ENCODE results near the gene TGIF2. TPM values are rescaled to one million over a fixed set of nuclear protein-coding genes. Genes with fewer than 3 reads are reported as not detected.

TGIF2 gene
- total and polyA plus RNA-seq, 5 donors from 2014 or later: 19.4 to 38.9 (median 24.7) TPM

- Mint-ChIP-seq H3K36me3 (no peaks in the 10 kb centered on the region), H3K27ac (no peak overlapping the region), H3K9me3 (peaks cover 0 to 2% (median 0%) of the 10 kb centered on the region in 7 donors), H3K4me1 (no peaks in the 10 kb centered on the region), H3K4me3 (no peak overlapping the region), H3K27me3 (peaks cover 9% of the 10 kb centered on the region)
- no peaks in the 10 kb centered on the region for H3K36me3 ChIP-seq (ENCODE audit: control insufficient read depth, insufficient read depth, low read length)
- H3K9me3 ChIP-seq (ENCODE audit: control insufficient read depth in 2 of 2, low read length in 2 of 2): no peaks in the 10 kb centered on the region
- no peaks in the 10 kb centered on the region for H3K27me3 ChIP-seq (ENCODE audit: control insufficient read depth, insufficient read depth, low read length)
- no peak overlapping the region for H3K27ac ChIP-seq (ENCODE audit: insufficient read depth, low read length, poor library complexity, severe bottlenecking)
- ATAC-seq (ENCODE audit: low read depth in 2 of 2): no peak
- no peak overlapping the region for H3K4me3 ChIP-seq (ENCODE audit: low read depth, low read length)
- DNase-seq: no peak
- no peaks in the 10 kb centered on the region for H3K4me1 ChIP-seq (ENCODE audit: control insufficient read depth, insufficient read depth, low read length, poor library complexity, severe bottlenecking)
These were observed 40.6 kb upstream of the TGIF2 start for GRCh38 chr20:36532822-36533221.

DNA sequence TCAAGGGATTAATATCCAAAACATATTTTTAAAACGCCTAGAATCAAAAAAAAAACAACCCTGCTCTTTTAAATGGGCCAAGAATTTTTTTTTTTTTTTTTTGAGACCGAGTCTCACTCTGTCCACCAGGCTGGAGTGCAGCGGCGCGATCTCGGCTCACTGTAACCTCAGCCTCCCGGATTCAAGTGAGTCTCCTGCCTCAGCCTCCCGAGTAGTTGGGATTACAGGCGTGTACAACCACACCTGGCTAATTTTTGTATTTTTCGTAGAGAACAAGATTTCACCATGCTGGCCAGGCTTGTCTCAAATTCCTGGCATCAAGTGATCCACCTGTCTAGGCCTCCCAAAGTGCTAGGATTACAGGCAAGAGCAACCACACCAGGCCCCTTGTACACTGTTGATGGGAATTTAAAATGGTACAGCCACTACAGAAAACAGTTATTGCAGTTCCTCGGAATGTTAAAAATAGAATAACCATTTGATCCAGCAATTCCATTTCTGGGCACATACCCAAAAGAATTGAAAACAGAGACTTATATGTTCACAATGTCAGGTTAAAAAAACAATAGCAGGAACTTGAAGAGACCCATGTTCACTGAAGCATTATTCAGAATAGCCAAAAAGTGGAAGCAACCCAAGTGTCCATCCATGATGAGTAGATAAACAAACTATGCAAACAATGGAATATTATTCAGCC is 35.2 kb upstream of the TGIF2 start:
- no peak overlapping the region for H3K27ac Mint-ChIP-seq
- ATAC-seq (ENCODE audit: low read depth in 2 of 2): no peak

DNA sequence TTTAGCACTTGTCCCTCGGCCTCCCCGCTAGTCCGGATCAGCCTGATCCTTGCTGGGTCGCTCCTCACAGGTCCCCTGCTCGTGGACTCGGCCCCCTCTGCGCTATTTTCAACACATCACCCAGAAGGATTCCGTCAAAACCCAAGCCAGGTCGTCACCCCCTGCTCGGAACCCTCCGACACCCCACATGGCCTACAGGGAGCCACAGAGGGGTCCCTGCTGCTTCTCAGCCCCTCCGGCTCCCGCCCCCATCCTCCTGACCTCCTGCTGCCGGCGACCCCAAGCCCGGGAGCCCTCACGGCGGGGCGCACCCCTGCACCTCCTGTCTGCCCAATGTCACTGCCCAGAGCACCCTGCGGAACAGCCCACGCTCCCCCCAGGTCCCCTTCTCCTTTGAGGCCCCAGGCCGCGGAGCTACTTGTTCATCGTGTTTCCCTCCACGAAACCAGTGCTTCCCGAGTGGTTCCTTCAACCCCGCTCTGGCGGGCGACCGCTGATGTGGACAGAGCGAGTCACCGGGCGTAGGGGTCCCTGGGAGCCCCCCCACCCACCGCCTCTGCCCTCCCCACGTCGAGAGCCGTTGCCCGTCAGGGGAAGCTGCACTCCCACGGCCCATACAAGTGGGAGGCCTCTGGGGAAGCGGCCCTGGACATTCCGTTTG is 32.7 kb upstream of the TGIF2 start:
- no peaks in the 10 kb centered on the region for H3K36me3 Mint-ChIP-seq
- Histone ChIP-seq H3K4me1 (ENCODE audit: control insufficient read depth, insufficient read depth, low read length, poor library complexity, severe bottlenecking) (peaks cover 10% of the 10 kb centered on the region), H3K4me3 (ENCODE audit: low read depth, low read length) (no peak overlapping the region), H3K27me3 (ENCODE audit: control insufficient read depth, insufficient read depth, low read length) (no peaks in the 10 kb centered on the region), H3K9me3 (ENCODE audit: control insufficient read depth in 2 of 2, low read length in 2 of 2) (no peaks in the 10 kb centered on the region), H3K36me3 (ENCODE audit: control insufficient read depth, insufficient read depth, low read length) (no peaks in the 10 kb centered on the region), H3K27ac (ENCODE audit: insufficient read depth, low read length, poor library complexity, severe bottlenecking) (no peak overlapping the region)
- peaks cover 9% of the 10 kb centered on the region for H3K27me3 Mint-ChIP-seq
- peak overlapping the region in 1 of 3 donors; percentile 74 for H3K27ac Mint-ChIP-seq
- H3K9me3 Mint-ChIP-seq: no peaks in the 10 kb centered on the region
- peaks cover 0 to 3% (median 0%) of the 10 kb centered on the region in 4 donors for H3K4me1 Mint-ChIP-seq
- peak overlapping the region in 1 of 4 donors; percentile 48 for H3K4me3 Mint-ChIP-seq
- DNase-seq: no peak
- no peak for ATAC-seq (ENCODE audit: low read depth in 2 of 2)

More for the DNA sequence above, 35.2 kb upstream of the TGIF2 start:
- Mint-ChIP-seq H3K4me1 (peaks cover 0 to 3% (median 0%) of the 10 kb centered on the region in 4 donors), H3K27me3 (peaks cover 9% of the 10 kb centered on the region), H3K36me3 (no peaks in the 10 kb centered on the region), H3K4me3 (no peak overlapping the region), H3K9me3 (no peaks in the 10 kb centered on the region)
- peaks cover 10% of the 10 kb centered on the region for H3K4me1 ChIP-seq (ENCODE audit: control insufficient read depth, insufficient read depth, low read length, poor library complexity, severe bottlenecking)
- DNase-seq: no peak
- H3K4me3 ChIP-seq (ENCODE audit: low read depth, low read length): no peak overlapping the region
- no peak overlapping the region for H3K27ac ChIP-seq (ENCODE audit: insufficient read depth, low read length, poor library complexity, severe bottlenecking)
- no peaks in the 10 kb centered on the region for H3K27me3 ChIP-seq (ENCODE audit: control insufficient read depth, insufficient read depth, low read length)
- H3K36me3 ChIP-seq (ENCODE audit: control insufficient read depth, insufficient read depth, low read length): no peaks in the 10 kb centered on the region
- no peaks in the 10 kb centered on the region for H3K9me3 ChIP-seq (ENCODE audit: control insufficient read depth in 2 of 2, low read length in 2 of 2)

GRCh38 chr20:36541227-36541767 is 32.1 kb upstream of the TGIF2 start, which contains the start of gene MYL9:
Gene MYL9, plus strand, starts transcription at chr20:36541519. Its CDS starts 3,366 bp downstream, at chr20:36544885.
- peaks cover 9% of the 10 kb centered on the region for H3K27me3 Mint-ChIP-seq
- DNase-seq (peak in 1 of 3 donors; percentile 9), ATAC-seq (ENCODE audit: low read depth in 2 of 2) (no peak)
- no peaks in the 10 kb centered on the region for H3K27me3 ChIP-seq (ENCODE audit: control insufficient read depth, insufficient read depth, low read length)
- no peaks in the 10 kb centered on the region for H3K9me3 ChIP-seq (ENCODE audit: control insufficient read depth in 2 of 2, low read length in 2 of 2)
- H3K4me3 ChIP-seq (ENCODE audit: low read depth, low read length): no peak within 1 kb of the TSS
- peaks cover 10% of the 10 kb centered on the region for H3K4me1 ChIP-seq (ENCODE audit: control insufficient read depth, insufficient read depth, low read length, poor library complexity, severe bottlenecking)
- H3K36me3 Mint-ChIP-seq: no peaks in the 10 kb centered on the region
- peak within 1 kb of the TSS in 1 of 4 donors; percentile 48 for H3K4me3 Mint-ChIP-seq
- H3K4me1 Mint-ChIP-seq: peaks cover 0 to 3% (median 0%) of the 10 kb centered on the region in 4 donors
- H3K9me3 Mint-ChIP-seq: no peaks in the 10 kb centered on the region
- peak within 1 kb of the TSS in 1 of 3 donors; percentile 74 for H3K27ac Mint-ChIP-seq
- H3K27ac ChIP-seq (ENCODE audit: insufficient read depth, low read length, poor library complexity, severe bottlenecking): no peak within 1 kb of the TSS
- H3K36me3 ChIP-seq (ENCODE audit: control insufficient read depth, insufficient read depth, low read length): no peaks in the 10 kb centered on the region

- H3K4me1 Mint-ChIP-seq: peaks cover 0 to 3% (median 0%) of the 10 kb centered on the region in 4 donors
- Histone ChIP-seq H3K4me3 (ENCODE audit: low read depth, low read length) (no peak overlapping the region), H3K27ac (ENCODE audit: insufficient read depth, low read length, poor library complexity, severe bottlenecking) (no peak overlapping the region), H3K4me1 (ENCODE audit: control insufficient read depth, insufficient read depth, low read length, poor library complexity, severe bottlenecking) (peaks cover 10% of the 10 kb centered on the region), H3K36me3 (ENCODE audit: control insufficient read depth, insufficient read depth, low read length) (no peaks in the 10 kb centered on the region), H3K9me3 (ENCODE audit: control insufficient read depth in 2 of 2, low read length in 2 of 2) (no peaks in the 10 kb centered on the region), H3K27me3 (ENCODE audit: control insufficient read depth, insufficient read depth, low read length) (no peaks in the 10 kb centered on the region)
- ATAC-seq (ENCODE audit: low read depth in 2 of 2) (no peak), DNase-seq (no peak)
- H3K4me3 Mint-ChIP-seq: no peak overlapping the region
- no peaks in the 10 kb centered on the region for H3K9me3 Mint-ChIP-seq
- H3K36me3 Mint-ChIP-seq: no peaks in the 10 kb centered on the region
- H3K27ac Mint-ChIP-seq: no peak overlapping the region
- H3K27me3 Mint-ChIP-seq: peaks cover 6% of the 10 kb centered on the region
These were observed 31.5 kb upstream of the TGIF2 start for GRCh38 chr20:36541768-36542488.

- DNase-seq: no peak
- H3K4me3 Mint-ChIP-seq: no peak overlapping the region
- H3K4me1 ChIP-seq (ENCODE audit: control insufficient read depth, insufficient read depth, low read length, poor library complexity, severe bottlenecking): peaks cover 10% of the 10 kb centered on the region
- no peaks in the 10 kb centered on the region for H3K27me3 Mint-ChIP-seq
- H3K4me1 Mint-ChIP-seq: peaks cover 0 to 3% (median 0%) of the 10 kb centered on the region in 4 donors
- no peak overlapping the region for H3K27ac ChIP-seq (ENCODE audit: insufficient read depth, low read length, poor library complexity, severe bottlenecking)
- peak overlapping the region in 1 of 3 donors; percentile 23 for H3K27ac Mint-ChIP-seq
- no peaks in the 10 kb centered on the region for H3K36me3 Mint-ChIP-seq
- no peak for ATAC-seq (ENCODE audit: low read depth in 2 of 2)
- H3K9me3 Mint-ChIP-seq: no peaks in the 10 kb centered on the region
- no peaks in the 10 kb centered on the region for H3K36me3 ChIP-seq (ENCODE audit: control insufficient read depth, insufficient read depth, low read length)
- H3K27me3 ChIP-seq (ENCODE audit: control insufficient read depth, insufficient read depth, low read length): no peaks in the 10 kb centered on the region
- H3K4me3 ChIP-seq (ENCODE audit: low read depth, low read length): no peak overlapping the region
- H3K9me3 ChIP-seq (ENCODE audit: control insufficient read depth in 2 of 2, low read length in 2 of 2): no peaks in the 10 kb centered on the region
These were observed 30.7 kb upstream of the TGIF2 start for GRCh38 chr20:36542516-36543183.

Measured in CD4-positive, CD25-positive, alpha-beta regulatory T cell (primary cell).